Panc1 (cell line): ENCODE data around the gene NR1I3. TPM values are rescaled to one million over a fixed set of nuclear protein-coding genes. Genes with fewer than 3 reads are reported as not detected.

ENCODE experiments used
- ATAC-seq: fragments of 200-7000 bp; cut with Tn5 transposase; 2 replicates; pipeline ENCODE4 v1.9.1; 2020; ENCODE audit warnings: mild to moderate bottlenecking, moderate library complexity
- BruUV-seq: library from RNA; stranded (reverse); fragments of 400-500 nt; replicated peaks from 2 replicates; lab custom pipeline; 2021; lab: Mats Ljungman, UMichigan
- CTCF ChIA-PET: fragments of 300-600 bp; sonication (Branson Sonifier 250); formaldehyde crosslinking; loops from one replicate; lab custom pipeline; 2022; ENCODE audit warnings: antibody characterized with exemption; lab: Charles Lee
- POLR2A ChIA-PET: fragments of 300-600 bp; sonication (Branson Sonifier 250); formaldehyde crosslinking; loops from one replicate; lab custom pipeline; 2022; ENCODE audit warnings: antibody characterized with exemption; lab: Charles Lee
- DNase-seq: peaks from one replicate; pipeline ENCODE4 v3.0.0-alpha.2; 2010; ENCODE audit warnings: low read depth, low spot score
- H3K27ac ChIP-seq: 2 replicates; pipeline ENCODE4 v1.5.1; 2011; ENCODE audit warnings: mild to moderate bottlenecking, low read length, inconsistent platforms
- H3K27me3 ChIP-seq: fragments of 200-500 bp; sonication (Bioruptor generic); 2 replicates; pipeline ENCODE4 v1.6.0; 2014; ENCODE audit warnings: low read length, inconsistent platforms; ENCODE audit not compliant: control insufficient read depth, insufficient read depth
- H3K36me3 ChIP-seq: fragments of 200-500 bp; sonication (Bioruptor generic); 2 replicates; pipeline ENCODE4 v1.5.1; 2014; ENCODE audit warnings: inconsistent platforms, mild to moderate bottlenecking, low read length, moderate library complexity; ENCODE audit not compliant: control insufficient read depth, insufficient read depth
- H3K4me1 ChIP-seq: 2 replicates; pipeline ENCODE4 v1.5.1; 2011; ENCODE audit warnings: inconsistent platforms, mild to moderate bottlenecking, low read length, moderate library complexity; ENCODE audit not compliant: control insufficient read depth, insufficient read depth
- H3K4me3 ChIP-seq, 2 experiments: 2 replicates each; pipeline ENCODE4 v1.5.1; 2011 to 2012; ENCODE audit warnings: low read depth in 2 of 2, low read length in 2 of 2, mild to moderate bottlenecking in 2 of 2, inconsistent platforms in 1 of 2, moderate library complexity in 1 of 2
- H3K9me3 ChIP-seq: fragments of 200-500 bp; sonication (Bioruptor generic); 2 replicates; pipeline ENCODE4 v1.5.1; 2014; ENCODE audit warnings: low read depth, mild to moderate bottlenecking, inconsistent platforms, low read length, moderate library complexity; ENCODE audit not compliant: control insufficient read depth, insufficient read depth
- POLR2AphosphoS5 ChIP-seq: IDR thresholded peaks from 2 replicates; pipeline ENCODE4 v1.6.1; 2012; ENCODE audit warnings: mild to moderate bottlenecking, low read depth, low read length, moderate library complexity
- SIN3A ChIP-seq: IDR thresholded peaks from 2 replicates; pipeline ENCODE4 v1.6.1; 2012; ENCODE audit warnings: low read depth, mild to moderate bottlenecking, low read length, moderate library complexity, borderline replicate concordance; ENCODE audit not compliant: insufficient read depth
- TCF7L2 ChIP-seq: IDR thresholded peaks from 2 replicates; pipeline ENCODE4 v1.6.1; 2011; ENCODE audit warnings: mild to moderate bottlenecking, low read depth, low read length, inconsistent platforms
- in situ Hi-C: cut with HindIII; loops from 2 replicates; pipeline ENCODE4 v1.10.0; 2016; ENCODE audit warnings: low sequenced_read_pairs, low pct_unique_long_range_greater_than_20kb
- intact Hi-C: fragments of 100-400 bp; cut with micrococcal nuclease; formaldehyde crosslinking; loops from one replicate; pipeline ENCODE4 v1.10.0; 2022; ENCODE audit not compliant: unreplicated experiment
- total RNA-seq: library from RNA; stranded (reverse); gene quantifications from one replicate; pipeline ENCODE4 v1.2.1, GENCODE V29; 2021; ENCODE audit not compliant: unreplicated experiment
- TF ChIP-seq, protein P1 (sequence below), 2 experiments: IDR thresholded peaks; 2 replicates each; pipeline ENCODE4 v1.6.1; 2011 to 2012; ENCODE audit warnings: low read depth in 2 of 2, control low read depth in 1 of 2, low read length in 1 of 2, mild to moderate bottlenecking in 1 of 2, moderate library complexity in 1 of 2; ENCODE audit not compliant: insufficient read depth in 1 of 2
- TF ChIP-seq, protein P2 (sequence below): fragments of 450-650 bp; IDR thresholded peaks from 2 replicates; pipeline ENCODE4 v1.5.1; 2017; ENCODE audit warnings: mild to moderate bottlenecking

NR1I3 gene
- total RNA-seq, 1 experiment from 2014 or later = not detected

DNA sequence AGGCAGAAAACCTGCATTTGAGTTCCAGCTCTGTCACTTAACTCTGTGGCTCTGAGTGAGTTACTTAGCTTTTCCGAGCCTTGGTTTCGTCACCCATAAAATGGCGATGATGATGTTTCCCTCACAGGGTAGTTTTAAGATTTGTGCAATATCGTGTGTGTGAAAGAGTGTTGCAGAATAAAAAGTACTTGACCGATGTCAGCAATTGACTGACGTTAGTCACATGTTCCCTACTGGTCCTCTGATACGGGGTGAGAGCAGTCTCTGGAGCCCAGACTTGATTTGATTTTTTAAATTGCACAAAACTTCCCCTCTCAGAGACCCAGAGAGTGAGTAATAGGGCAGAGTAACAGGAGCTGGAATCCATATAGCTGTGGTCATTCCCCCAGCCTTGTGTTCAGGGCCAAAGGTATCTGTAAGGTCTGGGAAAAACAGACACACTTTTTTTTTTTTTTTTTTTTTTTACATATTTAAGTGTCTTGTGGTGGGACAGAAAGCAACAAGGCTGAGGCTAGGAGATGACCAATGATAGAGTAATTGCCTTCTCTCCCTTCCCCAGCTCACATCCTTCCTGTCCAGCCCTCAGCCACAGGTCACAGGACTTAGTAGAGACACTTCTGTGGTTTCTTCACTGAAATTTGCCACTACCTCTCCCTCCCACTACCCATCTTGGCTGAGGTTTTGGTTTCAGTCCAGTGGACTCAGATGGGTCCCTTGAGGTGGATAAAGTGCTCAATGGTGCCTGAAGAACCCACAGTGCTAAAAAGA, 20.9 kb downstream of the NR1I3 start:
- in situ Hi-C loops = loop anchor here (25.0 kb wide), 1 partner anchor 170 kb away; no protein-coding TSS in a partner anchor
- POLR2A ChIA-PET = no interaction called here
- no peak overlapping the region for H3K27ac ChIP-seq
- TF ChIP-seq, protein P1, sequence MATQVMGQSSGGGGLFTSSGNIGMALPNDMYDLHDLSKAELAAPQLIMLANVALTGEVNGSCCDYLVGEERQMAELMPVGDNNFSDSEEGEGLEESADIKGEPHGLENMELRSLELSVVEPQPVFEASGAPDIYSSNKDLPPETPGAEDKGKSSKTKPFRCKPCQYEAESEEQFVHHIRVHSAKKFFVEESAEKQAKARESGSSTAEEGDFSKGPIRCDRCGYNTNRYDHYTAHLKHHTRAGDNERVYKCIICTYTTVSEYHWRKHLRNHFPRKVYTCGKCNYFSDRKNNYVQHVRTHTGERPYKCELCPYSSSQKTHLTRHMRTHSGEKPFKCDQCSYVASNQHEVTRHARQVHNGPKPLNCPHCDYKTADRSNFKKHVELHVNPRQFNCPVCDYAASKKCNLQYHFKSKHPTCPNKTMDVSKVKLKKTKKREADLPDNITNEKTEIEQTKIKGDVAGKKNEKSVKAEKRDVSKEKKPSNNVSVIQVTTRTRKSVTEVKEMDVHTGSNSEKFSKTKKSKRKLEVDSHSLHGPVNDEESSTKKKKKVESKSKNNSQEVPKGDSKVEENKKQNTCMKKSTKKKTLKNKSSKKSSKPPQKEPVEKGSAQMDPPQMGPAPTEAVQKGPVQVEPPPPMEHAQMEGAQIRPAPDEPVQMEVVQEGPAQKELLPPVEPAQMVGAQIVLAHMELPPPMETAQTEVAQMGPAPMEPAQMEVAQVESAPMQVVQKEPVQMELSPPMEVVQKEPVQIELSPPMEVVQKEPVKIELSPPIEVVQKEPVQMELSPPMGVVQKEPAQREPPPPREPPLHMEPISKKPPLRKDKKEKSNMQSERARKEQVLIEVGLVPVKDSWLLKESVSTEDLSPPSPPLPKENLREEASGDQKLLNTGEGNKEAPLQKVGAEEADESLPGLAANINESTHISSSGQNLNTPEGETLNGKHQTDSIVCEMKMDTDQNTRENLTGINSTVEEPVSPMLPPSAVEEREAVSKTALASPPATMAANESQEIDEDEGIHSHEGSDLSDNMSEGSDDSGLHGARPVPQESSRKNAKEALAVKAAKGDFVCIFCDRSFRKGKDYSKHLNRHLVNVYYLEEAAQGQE (IDR thresholded peaks at IDR 0.05; ENCODE audit: insufficient read depth in 1 of 2, low read depth in 2 of 2, low read length in 1 of 2) = no peak
- TF ChIP-seq, protein P2, sequence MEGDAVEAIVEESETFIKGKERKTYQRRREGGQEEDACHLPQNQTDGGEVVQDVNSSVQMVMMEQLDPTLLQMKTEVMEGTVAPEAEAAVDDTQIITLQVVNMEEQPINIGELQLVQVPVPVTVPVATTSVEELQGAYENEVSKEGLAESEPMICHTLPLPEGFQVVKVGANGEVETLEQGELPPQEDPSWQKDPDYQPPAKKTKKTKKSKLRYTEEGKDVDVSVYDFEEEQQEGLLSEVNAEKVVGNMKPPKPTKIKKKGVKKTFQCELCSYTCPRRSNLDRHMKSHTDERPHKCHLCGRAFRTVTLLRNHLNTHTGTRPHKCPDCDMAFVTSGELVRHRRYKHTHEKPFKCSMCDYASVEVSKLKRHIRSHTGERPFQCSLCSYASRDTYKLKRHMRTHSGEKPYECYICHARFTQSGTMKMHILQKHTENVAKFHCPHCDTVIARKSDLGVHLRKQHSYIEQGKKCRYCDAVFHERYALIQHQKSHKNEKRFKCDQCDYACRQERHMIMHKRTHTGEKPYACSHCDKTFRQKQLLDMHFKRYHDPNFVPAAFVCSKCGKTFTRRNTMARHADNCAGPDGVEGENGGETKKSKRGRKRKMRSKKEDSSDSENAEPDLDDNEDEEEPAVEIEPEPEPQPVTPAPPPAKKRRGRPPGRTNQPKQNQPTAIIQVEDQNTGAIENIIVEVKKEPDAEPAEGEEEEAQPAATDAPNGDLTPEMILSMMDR = no peak
- TF ChIP-seq TCF7L2 (no peak), SIN3A (no peak), POLR2AphosphoS5 (no peak)
- no peaks in the 10 kb centered on the region for H3K27me3 ChIP-seq
- intact Hi-C loops = no loop called here
- no peak for DNase-seq
- no peak overlapping the region for H3K4me3 ChIP-seq
- H3K9me3 ChIP-seq = no peaks in the 10 kb centered on the region
- H3K4me1 ChIP-seq = no peaks in the 10 kb centered on the region
- CTCF ChIA-PET = no interaction called here
- H3K36me3 ChIP-seq = peaks cover 8% of the 10 kb centered on the region; the same call in 1 of the 2 replicates
- ATAC-seq = no peak
- no TSS peak for BruUV-seq

DNA sequence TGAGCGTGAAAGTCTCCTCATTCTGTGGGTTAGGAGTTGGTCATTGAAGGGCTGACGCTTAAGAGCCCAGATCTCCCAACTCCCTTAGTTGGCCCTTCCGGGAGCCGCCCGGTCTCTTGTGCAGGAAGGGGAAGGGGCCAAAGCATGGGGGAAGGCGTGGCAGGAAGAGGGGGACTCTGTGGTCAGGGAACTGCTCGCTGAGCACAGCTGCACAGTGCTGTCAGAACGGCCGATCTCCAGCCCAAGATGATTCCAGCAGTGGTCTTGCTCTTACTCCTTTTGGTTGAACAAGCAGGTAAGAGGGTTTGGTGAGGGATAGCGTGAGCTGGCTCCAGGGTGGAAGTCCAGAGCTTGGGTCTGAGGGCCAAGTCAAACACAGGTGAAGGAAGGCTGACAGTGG, 22.9 kb downstream of the NR1I3 start, which contains the start of gene FCER1G:
FCER1G (plus strand) TSS at position 220 of the 400 bp plus-strand sequence; CDS start at position 247, 27 bp downstream.
- POLR2A ChIA-PET = no interaction called here

DNA sequence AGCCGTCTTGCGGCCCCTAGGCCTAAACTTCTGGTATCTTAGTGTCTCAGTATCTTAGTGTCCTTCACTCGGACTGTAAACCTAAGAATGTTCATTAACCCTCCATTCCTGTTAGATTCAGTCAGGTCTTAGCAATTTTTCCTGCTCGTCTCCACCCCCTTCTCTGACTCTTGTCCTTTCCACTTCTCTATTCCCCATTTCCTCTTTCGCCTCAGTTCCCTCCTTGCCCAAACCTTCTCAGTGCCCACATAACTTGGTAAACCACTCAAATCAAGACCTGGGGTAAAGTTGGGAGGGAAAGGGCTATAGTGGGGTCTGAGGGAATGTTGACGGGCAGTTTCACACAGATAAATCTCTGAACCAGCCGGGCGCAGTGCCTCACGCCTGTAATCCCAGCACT, 23.6 kb downstream of the NR1I3 start:
- Histone ChIP-seq H3K4me3 (no peak overlapping the region), H3K27ac (no peak overlapping the region), H3K27me3 (no peaks in the 10 kb centered on the region), H3K4me1 (no peaks in the 10 kb centered on the region), H3K9me3 (no peaks in the 10 kb centered on the region), H3K36me3 (peaks cover 20% of the 10 kb centered on the region)
- CTCF ChIA-PET = no interaction called here
- ATAC-seq (no peak), DNase-seq (no peak)
- in situ Hi-C loops (loop anchor here (25.0 kb wide), 1 partner anchor 173 kb away; no protein-coding TSS in a partner anchor), intact Hi-C loops (no loop called here)
- TF ChIP-seq, protein P2 = no peak
- no peak for TF ChIP-seq POLR2AphosphoS5
- POLR2A ChIA-PET = no interaction called here
- BruUV-seq = no TSS peak

More for the DNA sequence above, 22.9 kb downstream of the NR1I3 start, which contains the start of gene FCER1G:
- Histone ChIP-seq H3K27me3 (no peaks in the 10 kb centered on the region), H3K9me3 (no peaks in the 10 kb centered on the region), H3K36me3 (peaks cover 14% of the 10 kb centered on the region), H3K4me1 (no peaks in the 10 kb centered on the region), H3K4me3 (no peak within 1 kb of the TSS), H3K27ac (no peak within 1 kb of the TSS)
- ATAC-seq (no peak), DNase-seq (no peak)
- TF ChIP-seq TCF7L2 = no peak
- TF ChIP-seq POLR2AphosphoS5 = peak; percentile 53; the same call in 1 of the 2 replicates
- no TSS peak for BruUV-seq
- CTCF ChIA-PET = interaction anchor here (0.5 kb wide), 1 partner anchor 193 kb away, joined by 3 read pairs; no protein-coding TSS in a partner anchor
- intact Hi-C loops (no loop called here), in situ Hi-C loops (loop anchor here (25.0 kb wide), 1 partner anchor 172 kb away; no protein-coding TSS in a partner anchor)
